Mononuclear cell (primary cell): Measurements from ENCODE around the gene CFB. TPM values are rescaled to one million over a fixed set of nuclear protein-coding genes. Genes with fewer than 3 reads are reported as not detected.
A peak's percentile ranks its signal among the peaks of the same experiment; 100 is the strongest.

Experiments
- H3K27me3 ChIP-seq: 2 replicates; pipeline ENCODE4 v1.6.0; 2011; ENCODE audit warnings: low read length, control low read depth; ENCODE audit not compliant: insufficient read depth
- H3K4me1 ChIP-seq: 2 replicates; pipeline ENCODE4 v1.5.1; 2011; ENCODE audit warnings: mild to moderate bottlenecking, low read length, control low read depth; ENCODE audit not compliant: insufficient read depth
- H3K4me3 ChIP-seq: 2 replicates; pipeline ENCODE4 v1.5.1; 2011; ENCODE audit warnings: mild to moderate bottlenecking, low read length, moderate library complexity
- H3K9me3 ChIP-seq: 2 replicates; pipeline ENCODE4 v1.5.1; 2011; ENCODE audit warnings: low read depth, mild to moderate bottlenecking, control low read depth, low read length
- total RNA-seq: library from RNA; depleted of rRNA; stranded (reverse); fragments of >200 nt; gene quantifications from one replicate; pipeline ENCODE4 v1.2.3, GENCODE V29; 2012

CFB gene
- total RNA-seq, 1 donor: 3.1 TPM

DNA sequence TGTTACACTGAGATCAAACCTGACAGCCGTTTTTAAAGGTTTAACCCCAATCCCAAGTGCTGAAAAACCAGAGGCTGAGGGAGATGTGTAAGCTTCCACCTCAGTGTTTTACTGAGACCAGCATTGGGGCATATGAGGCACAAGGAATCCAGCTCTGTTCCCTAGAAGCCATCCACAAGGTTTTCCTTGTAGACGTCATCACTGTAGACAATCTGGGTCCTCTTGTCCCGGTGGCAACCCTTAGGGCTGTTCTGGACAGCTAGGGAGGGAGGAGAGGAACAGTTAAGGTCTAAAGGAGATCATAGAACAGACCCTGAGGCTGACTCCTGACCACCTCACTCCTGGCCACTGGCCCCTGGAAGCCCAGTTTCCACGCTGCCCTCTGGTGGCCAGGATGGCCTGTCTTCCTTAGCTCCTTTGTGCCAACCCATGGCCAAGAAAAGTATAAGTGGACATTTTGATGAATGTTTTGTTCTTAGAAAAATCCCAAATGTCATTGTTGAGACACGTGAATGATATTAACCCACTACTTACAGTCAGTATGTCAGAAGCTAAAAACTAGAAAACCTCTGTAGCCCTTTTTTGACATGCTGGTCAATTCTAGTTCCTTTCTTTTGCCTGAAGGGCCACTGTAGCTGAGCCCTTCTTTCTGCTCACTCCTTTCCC is 6.4 kb downstream of the CFB start:
- Histone ChIP-seq H3K4me3 (no peak overlapping the region), H3K27me3 (no peaks in the 10 kb centered on the region), H3K9me3 (no peaks in the 10 kb centered on the region), H3K4me1 (no peaks in the 10 kb centered on the region)

DNA sequence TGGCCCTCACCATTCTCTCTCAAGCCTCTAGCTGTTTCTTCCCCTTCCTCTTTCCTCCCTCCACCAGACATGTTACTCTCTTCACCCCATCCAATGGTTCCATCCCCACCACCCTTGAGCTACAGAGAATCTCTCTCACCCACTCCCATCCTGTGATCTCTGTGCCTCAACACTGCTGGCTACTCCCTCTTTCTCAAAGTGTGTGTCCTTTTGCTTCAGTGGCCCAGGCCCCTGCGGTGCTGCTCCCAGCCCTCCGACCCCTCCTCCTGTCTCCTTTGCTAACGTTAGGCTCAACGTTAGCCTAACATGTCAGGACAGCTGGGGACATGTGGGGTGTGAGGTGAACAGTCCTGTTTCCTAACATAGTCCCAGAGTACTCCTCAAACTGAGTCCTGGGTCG is 7.0 kb downstream of the CFB start:
- Histone ChIP-seq H3K4me1 (peaks cover 2% of the 10 kb centered on the region), H3K9me3 (no peaks in the 10 kb centered on the region), H3K4me3 (no peak overlapping the region), H3K27me3 (no peaks in the 10 kb centered on the region)

DNA sequence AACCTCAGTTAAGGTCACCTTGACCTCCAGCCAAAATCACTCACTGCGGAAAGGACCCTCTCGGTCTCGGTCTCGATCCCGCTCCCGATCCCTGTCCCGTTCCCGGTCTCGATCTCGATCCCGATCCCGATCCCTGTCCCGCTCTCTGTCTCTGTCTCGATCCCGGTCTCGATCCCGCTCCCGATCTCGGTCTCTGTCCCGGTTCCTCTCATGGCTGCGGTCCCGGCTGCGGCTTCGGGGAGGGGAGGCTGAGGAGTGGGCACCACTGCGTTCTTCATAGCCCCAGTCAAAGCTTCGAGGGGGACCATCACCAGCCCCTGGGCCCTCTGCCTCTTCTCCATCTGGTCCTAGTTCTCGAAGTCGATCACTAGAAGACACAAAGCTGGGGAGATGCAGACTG is 8.6 kb downstream of the CFB start:
- H3K9me3 ChIP-seq: no peaks in the 10 kb centered on the region

DNA sequence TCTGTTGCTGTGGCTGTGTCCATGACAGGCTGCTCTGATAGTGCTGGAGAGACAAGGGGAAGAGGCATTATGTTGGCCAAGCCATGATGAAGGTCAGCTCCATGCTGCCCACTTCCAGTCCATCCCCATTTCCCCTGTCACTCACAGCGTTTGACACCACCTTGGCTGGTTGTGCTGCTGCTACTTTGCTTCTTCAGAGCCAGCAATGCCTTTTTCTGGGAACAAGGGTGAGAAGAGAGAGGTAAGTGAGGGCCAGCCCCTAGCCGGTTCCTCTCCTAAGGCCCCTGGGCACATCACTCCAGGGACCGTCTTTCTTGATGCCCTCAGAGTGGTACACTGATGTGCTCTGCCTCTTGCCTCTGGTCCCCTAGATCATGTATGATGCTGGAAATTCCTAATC is 10.9 kb downstream of the CFB start:
- Histone ChIP-seq H3K9me3 (no peaks in the 10 kb centered on the region), H3K27me3 (no peaks in the 10 kb centered on the region), H3K4me3 (no peak overlapping the region), H3K4me1 (peaks cover 21% of the 10 kb centered on the region)

More for the DNA sequence above, 8.6 kb downstream of the CFB start:
- Histone ChIP-seq H3K27me3 (no peaks in the 10 kb centered on the region), H3K4me1 (peaks cover 13% of the 10 kb centered on the region), H3K4me3 (no peak overlapping the region)

DNA sequence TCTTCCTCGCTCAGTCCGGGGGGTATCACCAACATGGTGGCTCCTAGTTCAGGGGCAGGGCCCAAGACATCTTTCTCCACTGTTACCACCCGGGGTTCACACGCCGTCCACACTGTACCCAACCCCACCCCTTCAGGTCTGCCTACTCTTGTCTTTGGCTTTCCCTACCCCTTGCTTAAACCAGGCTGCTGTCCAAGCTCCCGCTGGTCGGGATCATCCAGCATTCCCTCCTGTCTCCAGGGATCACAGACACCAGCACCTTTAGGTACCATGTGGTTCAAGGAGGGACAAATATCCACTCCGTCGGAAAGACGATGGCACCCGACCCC is 12.5 kb downstream of the CFB start:
- peak overlapping the region; percentile 90 for H3K4me3 ChIP-seq
- peaks cover 21% of the 10 kb centered on the region for H3K4me1 ChIP-seq
- no peaks in the 10 kb centered on the region for H3K27me3 ChIP-seq
- H3K9me3 ChIP-seq: no peaks in the 10 kb centered on the region

DNA sequence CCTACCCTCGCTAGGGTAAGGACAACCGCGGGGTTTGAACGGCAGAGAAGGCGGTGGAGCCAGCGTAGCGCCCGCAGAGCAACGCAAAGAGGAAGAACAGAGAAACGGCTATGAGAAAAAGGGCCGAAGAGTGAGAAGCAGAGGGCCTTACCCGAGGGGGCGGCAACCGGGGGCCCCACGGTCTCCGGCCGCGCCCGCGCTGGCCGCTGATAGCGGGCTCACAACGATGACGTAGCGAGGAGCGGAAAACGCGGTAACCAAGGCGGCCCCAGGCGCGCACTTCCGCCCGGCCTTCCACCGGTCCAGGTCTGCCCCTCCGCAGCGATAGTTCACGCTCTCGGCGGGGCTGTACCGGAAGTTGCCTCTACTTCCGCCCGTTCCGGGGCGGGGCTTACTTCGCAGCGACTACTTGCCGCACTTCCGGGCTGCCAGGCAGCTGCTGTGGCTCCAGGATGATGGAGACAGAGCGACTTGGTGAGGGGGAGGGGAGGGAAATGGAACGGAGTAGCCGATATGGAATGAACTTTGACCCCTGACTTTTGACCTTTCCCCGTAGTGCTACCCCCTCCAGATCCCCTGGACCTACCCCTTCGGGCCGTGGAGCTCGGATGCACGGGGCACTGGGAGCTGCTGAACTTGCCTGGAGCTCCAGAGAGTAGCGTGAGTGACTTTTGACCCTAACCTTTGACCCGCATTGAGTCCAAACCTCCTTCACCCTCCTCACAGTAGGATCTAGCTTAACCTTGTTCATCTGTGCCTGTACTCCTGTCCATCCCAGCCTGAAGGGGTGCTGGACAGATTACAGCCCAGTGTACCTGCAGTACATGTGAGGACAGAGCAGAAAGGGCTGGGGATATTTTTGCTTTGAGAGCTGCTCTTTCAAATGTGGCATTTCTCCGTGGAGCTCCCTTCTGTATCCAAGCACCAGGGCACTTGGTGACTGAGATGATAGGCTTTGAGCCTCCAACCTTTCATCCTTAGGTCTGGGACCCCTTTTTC is 13.1 kb downstream of the CFB start, which contains the start of the genes NELFE and SKIC2:
Gene NELFE, minus strand, starts transcription at position 231 of the 999 bp plus-strand sequence. CDS start 525 bp downstream, outside the sequence.
Gene SKIC2, plus strand, starts transcription at position 435 of the 999 bp plus-strand sequence. Its CDS starts 18 bp downstream, at position 453.
- Histone ChIP-seq H3K27me3 (no peaks in the 10 kb centered on the region), H3K4me1 (peaks cover 21% of the 10 kb centered on the region), H3K4me3 (peak within 1 kb of the TSS; percentile 90), H3K9me3 (no peaks in the 10 kb centered on the region)

DNA sequence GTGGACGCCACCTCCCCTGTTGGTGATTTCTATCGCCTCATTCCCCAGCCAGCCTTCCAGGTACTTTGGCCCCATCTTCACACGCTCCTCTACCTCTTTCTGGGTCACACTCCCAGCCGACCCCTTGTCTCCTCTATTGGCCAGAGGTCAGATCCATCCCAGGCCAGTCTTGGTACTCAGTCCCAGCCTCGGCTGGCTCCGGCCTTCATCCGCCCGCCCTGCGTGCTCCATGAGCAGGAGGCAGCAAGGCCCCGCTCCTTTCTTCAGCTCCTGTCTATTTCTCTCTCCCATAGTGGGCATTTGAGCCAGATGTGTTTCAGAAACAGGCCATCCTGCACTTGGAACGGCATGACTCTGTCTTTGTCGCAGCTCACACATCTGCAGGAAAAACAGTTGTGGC is 15.7 kb downstream of the CFB start:
- H3K9me3 ChIP-seq: no peaks in the 10 kb centered on the region
- H3K27me3 ChIP-seq: no peaks in the 10 kb centered on the region
- H3K4me3 ChIP-seq: no peak overlapping the region
- peaks cover 21% of the 10 kb centered on the region for H3K4me1 ChIP-seq

DNA sequence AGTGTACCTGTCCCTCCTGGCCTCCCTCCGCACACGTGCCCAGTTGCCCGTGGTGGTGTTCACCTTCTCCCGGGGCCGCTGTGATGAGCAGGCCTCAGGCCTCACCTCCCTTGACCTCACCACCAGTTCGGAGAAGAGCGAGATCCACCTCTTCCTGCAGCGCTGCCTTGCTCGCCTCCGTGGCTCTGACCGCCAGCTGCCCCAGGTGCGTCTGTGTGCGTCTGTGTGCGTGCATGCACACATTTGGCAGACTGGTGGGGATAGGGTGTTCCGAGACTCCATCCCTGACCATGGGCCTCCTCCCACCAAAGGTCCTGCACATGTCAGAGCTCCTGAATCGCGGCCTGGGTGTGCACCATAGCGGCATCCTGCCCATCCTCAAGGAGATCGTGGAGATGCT is 18.0 kb downstream of the CFB start:
- H3K9me3 ChIP-seq: no peaks in the 10 kb centered on the region
- no peak overlapping the region for H3K4me3 ChIP-seq
- H3K27me3 ChIP-seq: no peaks in the 10 kb centered on the region
- H3K4me1 ChIP-seq: peaks cover 12% of the 10 kb centered on the region

DNA sequence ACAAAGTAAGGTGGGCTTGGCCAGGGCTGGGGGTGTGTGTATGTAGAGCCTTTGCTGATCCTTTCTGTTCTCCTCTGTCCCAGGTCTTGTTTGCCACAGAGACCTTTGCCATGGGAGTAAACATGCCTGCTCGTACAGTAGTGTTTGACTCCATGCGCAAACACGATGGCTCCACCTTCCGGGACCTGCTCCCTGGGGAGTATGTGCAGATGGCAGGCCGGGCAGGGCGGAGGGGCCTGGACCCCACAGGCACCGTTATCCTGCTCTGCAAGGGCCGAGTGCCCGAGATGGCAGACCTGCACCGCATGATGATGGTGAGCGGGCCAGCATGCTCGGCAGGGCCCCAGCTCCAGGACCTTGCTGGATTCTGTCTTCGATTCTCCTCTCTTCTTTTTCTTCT is 19.8 kb downstream of the CFB start:
- Histone ChIP-seq H3K4me3 (no peak overlapping the region), H3K27me3 (no peaks in the 10 kb centered on the region), H3K9me3 (no peaks in the 10 kb centered on the region), H3K4me1 (peaks cover 2% of the 10 kb centered on the region)

DNA sequence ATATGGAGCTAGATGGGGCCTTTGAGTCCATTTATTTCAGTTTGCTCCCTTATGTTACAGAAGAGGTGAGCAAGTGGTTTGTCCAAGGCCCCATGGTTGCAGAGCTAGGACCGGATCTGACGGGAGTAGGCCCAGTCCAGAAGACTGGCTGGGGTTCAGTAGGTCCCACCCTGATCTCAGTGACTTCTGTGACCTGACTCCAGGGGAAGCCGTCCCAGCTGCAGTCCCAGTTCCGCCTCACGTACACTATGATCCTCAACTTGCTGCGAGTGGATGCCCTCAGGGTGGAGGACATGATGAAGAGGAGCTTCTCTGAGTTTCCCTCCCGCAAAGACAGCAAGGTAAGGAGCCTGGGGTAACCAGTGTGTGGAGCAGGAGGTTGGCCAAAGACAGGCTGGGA is 20.6 kb downstream of the CFB start:
- Histone ChIP-seq H3K27me3 (no peaks in the 10 kb centered on the region), H3K9me3 (no peaks in the 10 kb centered on the region), H3K4me1 (peaks cover 10% of the 10 kb centered on the region), H3K4me3 (no peak overlapping the region)

DNA sequence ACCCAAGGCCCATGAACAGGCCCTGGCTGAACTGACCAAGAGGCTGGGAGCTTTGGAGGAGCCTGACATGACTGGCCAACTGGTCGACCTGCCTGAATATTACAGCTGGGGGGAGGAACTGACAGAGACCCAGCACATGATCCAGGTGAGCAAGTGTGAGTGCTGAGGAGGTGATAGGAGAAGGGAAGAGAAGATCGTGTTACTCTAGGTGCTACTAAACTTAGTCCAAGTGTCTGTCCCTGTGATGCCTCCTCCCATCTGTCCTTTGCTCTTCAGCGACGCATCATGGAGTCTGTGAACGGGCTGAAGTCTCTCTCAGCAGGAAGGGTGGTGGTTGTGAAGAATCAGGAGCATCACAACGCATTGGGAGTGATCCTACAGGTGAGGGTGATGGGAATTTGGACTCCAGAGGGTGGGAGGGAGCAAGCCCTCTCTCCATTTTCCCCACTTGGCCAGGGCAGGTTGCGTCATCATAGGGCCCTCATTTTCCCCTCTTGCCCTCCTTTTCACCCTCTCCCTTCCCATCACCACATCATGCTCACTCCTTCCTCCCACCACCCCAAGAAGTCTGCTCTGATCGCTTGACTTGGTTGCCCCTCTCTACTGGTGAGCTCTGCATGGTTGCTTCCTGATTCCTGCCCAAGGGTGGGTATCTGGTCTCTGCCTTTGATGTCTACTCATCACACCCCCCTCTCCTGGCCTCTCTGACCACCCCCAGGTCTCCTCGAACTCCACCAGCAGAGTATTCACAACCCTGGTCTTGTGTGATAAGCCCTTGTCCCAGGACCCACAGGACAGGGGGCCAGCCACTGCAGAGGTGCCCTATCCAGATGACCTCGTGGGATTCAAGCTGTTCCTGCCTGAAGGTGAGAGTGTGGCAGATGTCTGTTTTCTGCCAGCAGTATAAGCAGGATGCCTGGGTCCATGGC is 21.4 kb downstream of the CFB start:
- no peaks in the 10 kb centered on the region for H3K9me3 ChIP-seq
- no peak overlapping the region for H3K4me3 ChIP-seq
- H3K27me3 ChIP-seq: no peaks in the 10 kb centered on the region
- peaks cover 12% of the 10 kb centered on the region for H3K4me1 ChIP-seq

DNA sequence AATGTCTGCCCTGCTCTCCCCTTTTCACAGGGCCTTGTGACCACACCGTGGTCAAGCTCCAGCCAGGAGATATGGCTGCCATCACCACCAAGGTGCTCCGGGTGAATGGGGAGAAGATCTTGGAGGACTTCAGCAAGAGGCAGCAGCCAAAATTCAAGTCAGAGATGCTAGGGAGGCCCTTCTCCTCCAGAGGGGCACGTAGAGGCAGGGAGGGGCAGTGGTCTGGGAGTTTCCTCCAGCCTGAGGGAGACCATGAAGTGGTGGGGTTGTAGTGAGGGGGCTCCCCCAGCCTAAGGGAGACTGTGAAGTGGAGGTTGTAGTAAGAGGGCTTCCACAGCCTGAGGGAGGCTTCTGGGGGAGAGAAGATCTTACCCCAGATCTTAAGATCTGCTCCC is 22.0 kb downstream of the CFB start:
- no peaks in the 10 kb centered on the region for H3K27me3 ChIP-seq
- peaks cover 17% of the 10 kb centered on the region for H3K4me1 ChIP-seq
- H3K9me3 ChIP-seq: no peaks in the 10 kb centered on the region
- no peak overlapping the region for H3K4me3 ChIP-seq

DNA sequence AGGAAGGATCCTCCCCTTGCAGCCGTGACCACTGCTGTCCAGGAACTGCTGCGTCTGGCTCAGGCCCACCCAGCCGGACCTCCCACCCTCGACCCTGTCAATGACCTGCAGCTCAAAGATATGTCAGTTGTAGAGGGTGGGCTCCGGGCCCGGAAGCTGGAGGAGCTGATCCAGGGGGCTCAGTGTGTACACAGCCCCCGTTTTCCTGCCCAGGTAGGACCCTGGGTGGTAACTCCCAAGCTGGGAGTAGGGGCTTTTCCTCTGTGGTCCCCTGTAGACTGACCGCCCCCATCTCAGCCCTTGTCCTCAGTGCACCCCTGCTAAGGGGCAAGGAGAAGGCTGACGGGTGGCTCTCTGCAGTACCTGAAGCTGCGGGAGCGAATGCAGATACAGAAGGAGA is 22.4 kb downstream of the CFB start:
- Histone ChIP-seq H3K9me3 (no peaks in the 10 kb centered on the region), H3K4me3 (no peak overlapping the region), H3K4me1 (peaks cover 21% of the 10 kb centered on the region), H3K27me3 (no peaks in the 10 kb centered on the region)

DNA sequence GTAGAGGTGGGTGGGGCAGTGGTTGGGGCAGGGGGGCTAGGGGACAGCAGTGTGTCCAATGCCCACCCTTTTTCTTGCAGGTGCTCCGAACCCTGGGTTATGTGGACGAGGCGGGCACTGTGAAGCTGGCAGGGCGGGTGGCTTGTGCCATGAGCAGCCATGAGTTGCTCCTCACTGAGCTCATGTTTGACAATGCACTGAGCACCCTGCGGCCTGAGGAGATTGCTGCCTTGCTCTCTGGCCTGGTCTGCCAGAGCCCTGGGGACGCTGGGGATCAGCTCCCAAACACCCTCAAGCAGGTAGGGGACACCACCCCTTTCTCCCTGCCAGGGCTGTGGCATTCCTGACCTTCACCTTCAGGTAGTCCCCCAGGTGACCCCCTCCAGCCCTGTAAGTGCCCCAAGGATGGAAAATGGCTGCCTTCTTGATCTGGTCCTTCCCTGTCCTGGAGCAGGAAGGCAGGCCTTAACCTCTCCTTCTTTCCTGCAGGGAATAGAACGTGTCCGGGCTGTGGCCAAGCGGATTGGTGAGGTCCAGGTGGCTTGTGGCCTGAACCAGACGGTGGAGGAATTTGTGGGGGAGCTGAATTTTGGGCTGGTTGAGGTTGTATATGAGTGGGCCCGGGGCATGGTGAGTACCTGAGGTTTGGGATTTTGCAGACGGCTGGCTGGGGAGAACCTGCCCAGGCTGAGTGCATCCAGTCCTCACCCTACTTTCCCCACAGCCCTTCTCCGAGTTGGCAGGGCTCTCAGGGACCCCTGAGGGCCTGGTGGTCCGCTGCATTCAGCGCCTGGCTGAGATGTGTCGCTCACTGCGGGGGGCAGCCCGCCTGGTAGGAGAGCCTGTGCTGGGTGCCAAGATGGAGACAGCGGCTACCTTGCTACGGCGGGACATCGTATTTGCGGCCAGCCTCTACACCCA is 23.2 kb downstream of the CFB start:
- Histone ChIP-seq H3K4me3 (no peak overlapping the region), H3K4me1 (peaks cover 25% of the 10 kb centered on the region), H3K27me3 (no peaks in the 10 kb centered on the region), H3K9me3 (no peaks in the 10 kb centered on the region)
